WTC11 (cell line): ENCODE results near the gene RMND5B. TPM values are rescaled to one million over a fixed set of nuclear protein-coding genes. Genes with fewer than 3 reads are reported as not detected.
A peak's percentile ranks its signal among the peaks of the same experiment; 100 is the strongest.

ENCODE experiments used
- ATAC-seq: fragments of 200-7000 bp; cut with Tn5 transposase; 2 replicates; pipeline ENCODE4 v1.10.0; 2021; ENCODE audit warnings: mild to moderate bottlenecking, moderate library complexity
- CTCF ChIA-PET: fragments of 300-600 bp; sonication (Branson Sonifier 250); formaldehyde crosslinking; loops from one replicate; lab custom pipeline; 2021; ENCODE audit warnings: antibody characterized with exemption; lab: Charles Lee
- POLR2A ChIA-PET: fragments of 350-600 bp; sonication (Branson Sonifier 250); formaldehyde crosslinking; loops from one replicate; lab custom pipeline; 2021; ENCODE audit warnings: antibody characterized with exemption; lab: Charles Lee
- DNase-seq: peaks from one replicate; pipeline ENCODE4 v3.0.0; 2021; ENCODE audit warnings: low spot score
- H3K27ac Mint-ChIP-seq: 2 replicates; pipeline ENCODE4 v1.8.0; 2021; ENCODE audit warnings: mixed read lengths
- H3K27me3 Mint-ChIP-seq: 2 replicates; pipeline ENCODE4 v1.8.0; 2021; ENCODE audit warnings: low read depth, mild to moderate bottlenecking, moderate library complexity, mixed read lengths
- H3K36me3 Mint-ChIP-seq: 2 replicates; pipeline ENCODE4 v1.8.0; 2021; ENCODE audit warnings: mixed read lengths
- H3K4me1 Mint-ChIP-seq: 2 replicates; pipeline ENCODE4 v1.8.0; 2022; ENCODE audit warnings: mixed read lengths
- H3K4me3 Mint-ChIP-seq: 2 replicates; pipeline ENCODE4 v1.8.0; 2021; ENCODE audit warnings: mild to moderate bottlenecking, moderate library complexity, mixed read lengths
- H3K9me3 Mint-ChIP-seq: 2 replicates; pipeline ENCODE4 v1.8.0; 2021; ENCODE audit warnings: mixed read lengths
- ARID4B ChIP-seq: sonication (generic); formaldehyde crosslinking; IDR thresholded peaks from 2 replicates; pipeline ENCODE4 v1.8.0; 2023; ENCODE audit warnings: missing genetic modification reagents, mild to moderate bottlenecking, borderline replicate concordance
- ATF1 ChIP-seq: sonication (generic); formaldehyde crosslinking; IDR thresholded peaks from 2 replicates; pipeline ENCODE4 v1.8.1; 2023; ENCODE audit warnings: mild to moderate bottlenecking, moderate library complexity, missing genetic modification reagents
- CREM ChIP-seq: sonication (generic); formaldehyde crosslinking; IDR thresholded peaks from 2 replicates; pipeline ENCODE4 v1.8.1; 2022; ENCODE audit warnings: mild to moderate bottlenecking, missing genetic modification reagents, moderate library complexity
- E2F4 ChIP-seq: sonication (generic); formaldehyde crosslinking; IDR thresholded peaks from 2 replicates; pipeline ENCODE4 v1.8.1; 2022; ENCODE audit warnings: low read depth, mild to moderate bottlenecking, moderate library complexity, missing genetic modification reagents, borderline replicate concordance
- E2F5 ChIP-seq: sonication (generic); formaldehyde crosslinking; IDR thresholded peaks from 2 replicates; pipeline ENCODE4 v1.8.1; 2022; ENCODE audit warnings: mild to moderate bottlenecking, moderate library complexity, missing genetic modification reagents
- FOXK1 ChIP-seq: sonication (generic); formaldehyde crosslinking; IDR thresholded peaks from 2 replicates; pipeline ENCODE4 v1.8.0; 2022; ENCODE audit warnings: mild to moderate bottlenecking, moderate library complexity, missing genetic modification reagents
- FOXP4 ChIP-seq: sonication (generic); formaldehyde crosslinking; IDR thresholded peaks from 2 replicates; pipeline ENCODE4 v1.8.0; 2022; ENCODE audit warnings: mild to moderate bottlenecking, missing genetic modification reagents
- JUN ChIP-seq: sonication (generic); formaldehyde crosslinking; IDR thresholded peaks from 2 replicates; pipeline ENCODE4 v1.8.0; 2023; ENCODE audit warnings: mild to moderate bottlenecking, missing genetic modification reagents
- KAT7 ChIP-seq: sonication (generic); formaldehyde crosslinking; IDR thresholded peaks from 2 replicates; pipeline ENCODE4 v1.8.1; 2023; ENCODE audit warnings: missing genetic modification reagents, mild to moderate bottlenecking, borderline replicate concordance
- MLX ChIP-seq: sonication (generic); formaldehyde crosslinking; IDR thresholded peaks from 2 replicates; pipeline ENCODE4 v1.8.1; 2023; ENCODE audit warnings: mild to moderate bottlenecking, missing genetic modification reagents, moderate library complexity
- RELA ChIP-seq: sonication (generic); formaldehyde crosslinking; IDR thresholded peaks from 2 replicates; pipeline ENCODE4 v1.8.1; 2022; ENCODE audit warnings: missing genetic modification reagents, mild to moderate bottlenecking, borderline replicate concordance
- SMAD4 ChIP-seq: sonication (generic); formaldehyde crosslinking; IDR thresholded peaks from 2 replicates; pipeline ENCODE4 v1.8.0; 2022; ENCODE audit warnings: mild to moderate bottlenecking, missing genetic modification reagents
- ZBTB43 ChIP-seq: sonication (generic); formaldehyde crosslinking; IDR thresholded peaks from 2 replicates; pipeline ENCODE4 v1.8.1; 2023; ENCODE audit warnings: mild to moderate bottlenecking, missing genetic modification reagents
- ZNF121 ChIP-seq: sonication (generic); formaldehyde crosslinking; IDR thresholded peaks from 2 replicates; pipeline ENCODE4 v1.8.0; 2023; ENCODE audit warnings: missing genetic modification reagents
- ZNF219 ChIP-seq: sonication (generic); formaldehyde crosslinking; IDR thresholded peaks from 2 replicates; pipeline ENCODE4 v1.8.0; 2023; ENCODE audit warnings: missing genetic modification reagents, mild to moderate bottlenecking, borderline replicate concordance
- ZNF232 ChIP-seq: sonication (generic); formaldehyde crosslinking; IDR thresholded peaks from 2 replicates; pipeline ENCODE4 v1.8.0; 2022; ENCODE audit warnings: mild to moderate bottlenecking, missing genetic modification reagents
- ZNF263 ChIP-seq: sonication (generic); formaldehyde crosslinking; IDR thresholded peaks from 2 replicates; pipeline ENCODE4 v1.8.1; 2022; ENCODE audit warnings: low read depth, mild to moderate bottlenecking, moderate library complexity, missing genetic modification reagents
- ZNF512 ChIP-seq: sonication (generic); formaldehyde crosslinking; IDR thresholded peaks from 2 replicates; pipeline ENCODE4 v1.8.1; 2022; ENCODE audit warnings: missing genetic modification reagents, borderline replicate concordance
- ZNF532 ChIP-seq: fragments of 250-450 bp; sonication (Bioruptor Pico); IDR thresholded peaks from 2 replicates; pipeline ENCODE4 v1.9.0; 2021; ENCODE audit warnings: mild to moderate bottlenecking, borderline replicate concordance
- total RNA-seq: library from RNA; stranded (reverse); gene quantifications from 3 replicates; pipeline ENCODE4 v1.2.3, GENCODE V29; 2021

Gene RMND5B
- total RNA-seq, 1 experiment from 2014 or later = 93.3 TPM

- POLR2A ChIA-PET = interaction anchor here (0.6 to 6.0 kb wide), 5 partner anchors 12 to 400 kb away, joined by 3 to 60 read pairs (median 3); no protein-coding TSS in a partner anchor
- H3K9me3 Mint-ChIP-seq = peaks cover 5% of the 10 kb centered on the region; the same call in 1 of the 2 replicates
- no peaks in the 10 kb centered on the region for H3K36me3 Mint-ChIP-seq
- H3K4me1 Mint-ChIP-seq = peaks cover 42% of the 10 kb centered on the region
- peak; percentile 57 for ATAC-seq
- no peaks in the 10 kb centered on the region for H3K27me3 Mint-ChIP-seq
- DNase-seq = peak; percentile 86
- peak within 1 kb of the TSS; percentile 98 for H3K27ac Mint-ChIP-seq
- CTCF ChIA-PET = interaction anchor here (2.8 to 8.9 kb wide), 2 partner anchors 11 to 37 kb away, joined by 15 to 138 read pairs; no protein-coding TSS in a partner anchor
- H3K4me3 Mint-ChIP-seq = peak within 1 kb of the TSS; percentile 99
- TF ChIP-seq ZNF232 = no peak; the same call in 1 of the 2 replicates
- TF ChIP-seq ZNF532 (CRISPR knock-in tag) = no peak
- no peak for TF ChIP-seq E2F4
- no peak for TF ChIP-seq MLX (CRISPR knock-in tag)
- TF ChIP-seq ZNF121 (CRISPR knock-in tag) = no peak
- peak; percentile 72; the same call in 1 of the 2 replicates for TF ChIP-seq KAT7 (CRISPR knock-in tag)
- TF ChIP-seq ATF1 (CRISPR knock-in tag) = no peak
- peak; percentile 41; the same call in 1 of the 2 replicates for TF ChIP-seq RELA
- TF ChIP-seq E2F5 = peak; percentile 55; the same call in 1 of the 2 replicates
- TF ChIP-seq ZBTB43 = no peak
- TF ChIP-seq FOXP4 (CRISPR knock-in tag) = peak; percentile 26; the same call in 1 of the 2 replicates
- TF ChIP-seq FOXK1 (CRISPR knock-in tag) = peak; percentile 35; the same call in 1 of the 2 replicates
- TF ChIP-seq JUN = no peak
- TF ChIP-seq ARID4B = peak; percentile 57; the same call in 1 of the 2 replicates
- peak; percentile 35; the same call in 1 of the 2 replicates for TF ChIP-seq ZNF263
- TF ChIP-seq CREM (CRISPR knock-in tag) = peak; percentile 21; the same call in 1 of the 2 replicates
- no peak for TF ChIP-seq ZNF512
- peak; percentile 67; the same call in 1 of the 2 replicates for TF ChIP-seq ZNF219 (CRISPR knock-in tag)
- TF ChIP-seq SMAD4 (CRISPR knock-in tag) = no peak
Measured at GRCh38 chr5:178113141-178113787, 17.6 kb upstream of the RMND5B start, which contains the start of gene N4BP3. TSS of gene N4BP3 (plus strand) at chr5:178113532. CDS start at chr5:178119584, 6,052 bp downstream.
